BJ (cell line): ENCODE measurements around the gene PAPSS1. TPM values are rescaled to one million over a fixed set of nuclear protein-coding genes. Genes with fewer than 3 reads are reported as not detected.

Experiments
- CTCF ChIA-PET: fragments of 350-600 bp; formaldehyde crosslinking; extraction: SDS; loops from one replicate; lab custom pipeline; 2021; ENCODE audit warnings: antibody characterized with exemption, inconsistent platforms; lab: Yijun Ruan, JAX
- POLR2A ChIA-PET: fragments of 300-600 bp; sonication (Branson Sonifier 250); formaldehyde crosslinking; extraction: SDS; loops from one replicate; lab custom pipeline; 2021; ENCODE audit warnings: antibody characterized with exemption; lab: Charles Lee
- DNase-seq: peaks from one replicate; pipeline ENCODE4 v3.0.0-alpha.2; 2011; ENCODE audit warnings: low read depth
- H3K27me3 ChIP-seq: 2 replicates; pipeline ENCODE4 v1.6.0; 2011; ENCODE audit warnings: low read length; ENCODE audit not compliant: control insufficient read depth, insufficient read depth
- H3K36me3 ChIP-seq: 2 replicates; pipeline ENCODE4 v1.5.1; 2011; ENCODE audit warnings: low read length; ENCODE audit not compliant: control insufficient read depth, insufficient read depth
- H3K4me3 ChIP-seq: 2 replicates; pipeline ENCODE4 v1.5.1; 2011; ENCODE audit warnings: low read depth, mild to moderate bottlenecking, control low read depth, low read length
- CTCF ChIP-seq: IDR thresholded peaks from 2 replicates; pipeline ENCODE4 v1.5.1; 2011; ENCODE audit warnings: low read depth, mild to moderate bottlenecking, control low read depth, inconsistent platforms, low read length, moderate library complexity; ENCODE audit not compliant: insufficient read depth
- polyA plus RNA-seq: library from polyadenylated mRNA; depleted of rRNA; stranded (reverse); fragments of >200 nt; gene quantifications from 2 replicates; pipeline ENCODE4 v1.2.3, GENCODE V29; 2011

The PAPSS1 gene
- polyA plus RNA-seq, 1 experiment = 44.2 TPM

- TF ChIP-seq CTCF = no peak
- POLR2A ChIA-PET = no interaction called here
- peaks cover 2% of the 10 kb centered on the region; the same call in 1 of the 2 replicates for H3K27me3 ChIP-seq
- no peaks in the 10 kb centered on the region for H3K36me3 ChIP-seq
- CTCF ChIA-PET = no interaction called here
- no peak for DNase-seq
- no peak overlapping the region for H3K4me3 ChIP-seq
These were observed 23.5 kb upstream of the PAPSS1 start for GRCh38 chr4:107743532-107743931.

DNA sequence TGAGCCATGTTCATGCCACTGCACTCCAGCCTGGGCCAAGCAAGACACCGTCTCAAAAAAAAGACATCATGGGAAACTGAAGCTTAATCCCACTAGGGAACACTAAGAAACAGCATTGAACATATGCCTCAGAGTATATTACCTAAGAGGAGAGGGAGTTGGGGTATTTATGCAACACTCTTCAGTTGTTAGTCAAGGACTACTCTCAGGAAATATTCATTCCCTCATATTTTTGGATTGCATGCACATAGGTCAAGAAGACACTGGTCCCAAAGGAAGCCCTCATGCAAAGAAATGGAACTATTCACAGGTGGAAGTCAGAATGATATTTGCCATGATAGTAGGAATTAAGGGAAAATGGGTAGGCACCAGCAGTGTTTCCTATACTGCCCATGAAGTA is 22.8 kb upstream of the PAPSS1 start:
- Histone ChIP-seq H3K27me3 (peaks cover 2% of the 10 kb centered on the region; the same call in 1 of the 2 replicates), H3K4me3 (no peak overlapping the region), H3K36me3 (no peaks in the 10 kb centered on the region)
- DNase-seq = no peak
- ChIA-PET POLR2A (no interaction called here), CTCF (no interaction called here)
- TF ChIP-seq CTCF = no peak

GRCh38 chr4:107742196-107742595 is 22.2 kb upstream of the PAPSS1 start:
- no peak overlapping the region for H3K4me3 ChIP-seq
- CTCF ChIA-PET = no interaction called here
- TF ChIP-seq CTCF = no peak
- H3K36me3 ChIP-seq = no peaks in the 10 kb centered on the region
- POLR2A ChIA-PET = no interaction called here
- DNase-seq = no peak
- H3K27me3 ChIP-seq = no peaks in the 10 kb centered on the region

- ChIA-PET POLR2A (no interaction called here), CTCF (interaction anchor here (0.8 to 2.5 kb wide), 8 partner anchors 11 to 217 kb away, joined by 3 to 9 read pairs (median 4); partner anchors contain the start of gene PAPSS1)
- DNase-seq = peak; percentile 53
- TF ChIP-seq CTCF = no peak
- no peak overlapping the region for H3K4me3 ChIP-seq
- no peaks in the 10 kb centered on the region for H3K36me3 ChIP-seq
- no peaks in the 10 kb centered on the region for H3K27me3 ChIP-seq
These were observed 21.1 kb upstream of the PAPSS1 start for GRCh38 chr4:107740950-107741701.

DNA sequence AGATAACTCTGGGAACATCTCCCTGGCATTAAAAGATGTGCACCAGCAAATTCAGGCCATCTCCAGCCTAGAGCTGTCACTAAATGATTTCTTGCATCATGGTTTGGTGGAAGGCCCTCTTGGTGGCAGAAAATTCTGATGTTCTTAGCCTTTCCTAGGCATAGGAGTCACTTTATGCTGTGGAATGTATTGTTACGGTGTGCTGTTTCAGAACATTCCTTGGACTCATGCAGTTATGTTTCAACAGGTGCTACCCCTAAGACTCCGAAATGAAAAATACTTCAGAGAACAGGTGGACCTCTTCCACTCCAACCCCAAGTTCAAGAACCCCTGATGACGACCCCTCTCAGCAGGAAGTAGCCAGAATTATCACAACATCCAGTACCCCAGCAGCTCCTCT is 20.3 kb upstream of the PAPSS1 start:
- Histone ChIP-seq H3K27me3 (no peaks in the 10 kb centered on the region), H3K36me3 (no peaks in the 10 kb centered on the region), H3K4me3 (no peak overlapping the region)
- POLR2A ChIA-PET = no interaction called here
- DNase-seq = no peak
- TF ChIP-seq CTCF = peak; percentile 41; the same call in 1 of the 2 replicates
- CTCF ChIA-PET = interaction anchor here (0.5 to 2.5 kb wide), 13 partner anchors 7 to 216 kb away, joined by 3 to 9 read pairs (median 4); partner anchors contain the start of gene PAPSS1
